ENCODE data around the gene PRICKLE1.

PRICKLE1 gene

DNA sequence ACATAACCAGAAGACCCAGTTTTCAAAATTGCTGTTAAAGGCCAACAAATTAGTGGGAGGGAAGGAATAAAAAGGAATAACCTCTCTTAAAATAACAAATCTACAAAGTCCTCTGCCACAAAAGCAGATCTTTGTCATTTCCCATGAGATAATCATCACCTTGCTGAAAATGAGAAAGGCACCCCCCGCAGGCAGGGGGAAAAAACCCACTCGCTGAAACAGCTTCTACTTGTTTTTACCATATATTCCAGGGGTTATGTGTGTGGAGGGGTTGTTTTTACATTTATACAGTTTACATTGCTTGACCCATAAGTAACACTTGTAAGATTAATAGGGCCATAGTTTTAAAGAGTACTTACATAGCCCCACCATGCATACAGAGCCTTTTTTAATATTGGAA, 131.0 kb downstream of the PRICKLE1 start:
- no peak for DNase-seq (ENCODE audit: low spot score)
- in situ Hi-C loops (cut with MboI; ENCODE audit: low sequenced_read_pairs, unreplicated experiment) = no loop called here
- TF ChIP-seq, protein P1, sequence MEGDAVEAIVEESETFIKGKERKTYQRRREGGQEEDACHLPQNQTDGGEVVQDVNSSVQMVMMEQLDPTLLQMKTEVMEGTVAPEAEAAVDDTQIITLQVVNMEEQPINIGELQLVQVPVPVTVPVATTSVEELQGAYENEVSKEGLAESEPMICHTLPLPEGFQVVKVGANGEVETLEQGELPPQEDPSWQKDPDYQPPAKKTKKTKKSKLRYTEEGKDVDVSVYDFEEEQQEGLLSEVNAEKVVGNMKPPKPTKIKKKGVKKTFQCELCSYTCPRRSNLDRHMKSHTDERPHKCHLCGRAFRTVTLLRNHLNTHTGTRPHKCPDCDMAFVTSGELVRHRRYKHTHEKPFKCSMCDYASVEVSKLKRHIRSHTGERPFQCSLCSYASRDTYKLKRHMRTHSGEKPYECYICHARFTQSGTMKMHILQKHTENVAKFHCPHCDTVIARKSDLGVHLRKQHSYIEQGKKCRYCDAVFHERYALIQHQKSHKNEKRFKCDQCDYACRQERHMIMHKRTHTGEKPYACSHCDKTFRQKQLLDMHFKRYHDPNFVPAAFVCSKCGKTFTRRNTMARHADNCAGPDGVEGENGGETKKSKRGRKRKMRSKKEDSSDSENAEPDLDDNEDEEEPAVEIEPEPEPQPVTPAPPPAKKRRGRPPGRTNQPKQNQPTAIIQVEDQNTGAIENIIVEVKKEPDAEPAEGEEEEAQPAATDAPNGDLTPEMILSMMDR (IDR thresholded peaks at IDR 0.05; ENCODE audit: borderline replicate concordance, control extremely low read depth, extremely low read depth, insufficient read depth, missing control alignments) = no peak

DNA sequence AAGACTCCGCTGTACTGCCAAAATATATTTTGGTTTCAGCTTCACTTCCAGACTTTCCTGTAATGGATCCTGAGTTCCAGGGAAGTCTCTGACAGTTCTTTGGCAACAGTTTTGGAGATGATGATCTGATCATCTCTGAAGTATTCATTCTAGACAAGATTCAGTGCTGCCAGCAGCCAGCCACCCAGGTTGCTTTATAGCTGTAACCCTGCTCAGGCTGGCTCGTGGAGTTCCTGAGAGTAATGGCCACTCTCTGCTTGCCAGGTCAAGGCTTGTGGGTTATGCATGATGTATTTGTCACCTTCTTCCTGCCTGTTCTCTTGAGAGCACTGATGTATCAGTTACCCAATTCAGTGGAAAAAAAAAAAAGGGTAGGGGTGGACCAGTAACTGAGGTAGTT, 139.3 kb downstream of the PRICKLE1 start:
- no peak for DNase-seq (ENCODE audit: low spot score)
- in situ Hi-C loops (cut with MboI; ENCODE audit: low sequenced_read_pairs, unreplicated experiment) = no loop called here
- TF ChIP-seq, protein P1 (IDR thresholded peaks at IDR 0.05; ENCODE audit: borderline replicate concordance, control extremely low read depth, extremely low read depth, insufficient read depth, missing control alignments) = no peak

DNA sequence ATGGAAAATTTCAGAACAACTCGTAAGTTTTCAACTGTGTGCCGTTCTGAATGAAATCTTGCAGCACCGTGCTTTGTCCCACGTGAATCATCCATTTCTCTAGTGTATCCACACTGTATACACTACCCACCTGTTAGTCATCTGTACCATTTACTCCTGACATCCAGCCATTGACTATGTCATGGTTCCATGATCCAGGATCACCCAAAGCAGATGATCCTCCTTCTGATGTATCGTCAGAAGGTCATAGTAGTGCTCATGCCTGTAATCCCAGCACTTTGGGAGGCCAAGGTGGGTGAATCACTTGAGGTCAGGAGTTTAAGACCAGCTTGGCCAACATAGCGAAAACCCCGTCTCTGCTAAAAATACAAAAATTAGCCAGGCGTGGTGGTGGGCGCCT, 140.7 kb downstream of the PRICKLE1 start:
- no peak for DNase-seq (ENCODE audit: low spot score)
- in situ Hi-C loops (cut with MboI; ENCODE audit: low sequenced_read_pairs, unreplicated experiment) = no loop called here
- TF ChIP-seq, protein P1 (IDR thresholded peaks at IDR 0.05; ENCODE audit: borderline replicate concordance, control extremely low read depth, extremely low read depth, insufficient read depth, missing control alignments) = no peak

DNA sequence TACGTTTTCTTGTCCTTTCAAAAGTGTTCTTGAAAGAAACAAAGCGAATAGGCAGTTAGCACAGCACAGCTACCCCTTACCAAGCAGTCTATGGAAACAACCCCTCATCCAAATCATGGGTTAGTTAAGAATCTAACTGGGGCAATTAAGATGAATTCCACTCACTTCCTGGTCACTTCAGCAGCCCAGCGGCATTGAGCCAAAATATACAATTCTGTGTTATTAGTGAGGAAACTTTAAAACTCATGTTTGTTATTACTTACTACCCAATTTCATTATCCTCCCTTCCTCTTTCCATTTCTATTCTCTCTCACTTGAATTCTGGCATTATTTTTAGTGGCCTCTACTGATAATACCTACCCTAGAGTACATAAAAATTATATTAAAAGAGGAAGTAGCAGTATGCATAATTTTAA, 142.2 kb downstream of the PRICKLE1 start:
- in situ Hi-C loops (cut with MboI; ENCODE audit: low sequenced_read_pairs, unreplicated experiment) = no loop called here
- TF ChIP-seq, protein P1 (IDR thresholded peaks at IDR 0.05; ENCODE audit: borderline replicate concordance, control extremely low read depth, extremely low read depth, insufficient read depth, missing control alignments) = no peak
- no peak for DNase-seq (ENCODE audit: low spot score)

DNA sequence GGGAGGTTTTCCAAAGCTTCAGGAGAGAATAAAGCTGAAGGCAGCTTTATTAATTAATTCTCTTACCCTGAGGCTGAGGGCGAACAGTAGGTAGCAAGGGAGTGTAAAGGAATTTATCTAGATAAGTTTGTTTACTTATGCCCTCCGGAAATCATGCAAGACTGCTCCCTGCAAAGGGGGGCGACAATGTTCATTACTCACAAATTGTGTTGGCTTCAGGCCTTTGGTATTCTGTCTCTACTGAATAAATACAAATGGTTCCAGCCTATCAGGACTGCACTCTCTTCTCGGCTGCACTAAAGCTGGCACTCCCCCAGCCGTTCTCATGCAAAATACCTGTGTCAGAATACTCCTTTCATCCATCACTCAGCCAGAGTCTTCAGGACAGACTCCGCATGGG, 142.8 kb downstream of the PRICKLE1 start:
- in situ Hi-C loops (cut with MboI; ENCODE audit: low sequenced_read_pairs, unreplicated experiment) = no loop called here
- TF ChIP-seq, protein P1 (IDR thresholded peaks at IDR 0.05; ENCODE audit: borderline replicate concordance, control extremely low read depth, extremely low read depth, insufficient read depth, missing control alignments) = no peak
- no peak for DNase-seq (ENCODE audit: low spot score)

DNA sequence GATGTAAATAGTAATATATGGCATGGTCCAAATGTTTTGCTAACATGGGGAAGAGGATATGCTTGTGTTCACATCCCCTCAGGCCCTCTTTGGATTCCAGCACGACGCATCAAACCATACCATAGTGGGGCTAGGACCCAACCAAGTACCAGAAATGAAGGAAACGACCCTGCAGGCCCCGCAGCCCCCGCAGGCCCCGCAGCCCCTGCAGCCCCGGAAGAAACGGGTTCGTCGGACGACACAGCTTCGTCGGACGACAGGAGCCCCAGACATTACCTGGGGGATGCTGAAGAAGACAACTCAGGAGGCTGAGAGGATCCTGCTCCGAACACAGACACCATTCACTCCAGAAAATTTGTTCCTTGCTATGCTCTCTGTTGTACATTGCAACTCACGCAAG, 143.7 kb downstream of the PRICKLE1 start:
- TF ChIP-seq, protein P1 (IDR thresholded peaks at IDR 0.05; ENCODE audit: borderline replicate concordance, control extremely low read depth, extremely low read depth, insufficient read depth, missing control alignments) = no peak
- in situ Hi-C loops (cut with MboI; ENCODE audit: low sequenced_read_pairs, unreplicated experiment) = no loop called here
- no peak for DNase-seq (ENCODE audit: low spot score)
